ENCODE measurements around the gene CHST11.

DNA sequence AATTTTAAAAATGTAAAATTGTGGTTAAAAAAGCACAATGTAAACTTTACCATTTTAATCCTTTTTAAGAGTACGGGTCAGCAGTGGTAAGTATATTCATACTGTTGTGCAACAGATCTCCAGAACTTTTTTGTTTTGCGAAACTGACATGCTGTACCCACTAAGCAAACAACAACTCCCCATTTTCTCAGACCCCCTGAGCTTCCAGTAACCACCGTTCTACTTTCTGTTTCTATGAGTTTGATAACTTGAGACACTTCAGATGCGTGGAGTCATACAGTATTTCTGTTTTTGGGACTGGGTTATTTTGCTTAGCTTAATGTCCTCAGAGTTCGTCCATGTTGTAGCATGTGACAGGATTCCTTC, 38.0 kb downstream of the CHST11 start:
- TF ChIP-seq, protein P1, sequence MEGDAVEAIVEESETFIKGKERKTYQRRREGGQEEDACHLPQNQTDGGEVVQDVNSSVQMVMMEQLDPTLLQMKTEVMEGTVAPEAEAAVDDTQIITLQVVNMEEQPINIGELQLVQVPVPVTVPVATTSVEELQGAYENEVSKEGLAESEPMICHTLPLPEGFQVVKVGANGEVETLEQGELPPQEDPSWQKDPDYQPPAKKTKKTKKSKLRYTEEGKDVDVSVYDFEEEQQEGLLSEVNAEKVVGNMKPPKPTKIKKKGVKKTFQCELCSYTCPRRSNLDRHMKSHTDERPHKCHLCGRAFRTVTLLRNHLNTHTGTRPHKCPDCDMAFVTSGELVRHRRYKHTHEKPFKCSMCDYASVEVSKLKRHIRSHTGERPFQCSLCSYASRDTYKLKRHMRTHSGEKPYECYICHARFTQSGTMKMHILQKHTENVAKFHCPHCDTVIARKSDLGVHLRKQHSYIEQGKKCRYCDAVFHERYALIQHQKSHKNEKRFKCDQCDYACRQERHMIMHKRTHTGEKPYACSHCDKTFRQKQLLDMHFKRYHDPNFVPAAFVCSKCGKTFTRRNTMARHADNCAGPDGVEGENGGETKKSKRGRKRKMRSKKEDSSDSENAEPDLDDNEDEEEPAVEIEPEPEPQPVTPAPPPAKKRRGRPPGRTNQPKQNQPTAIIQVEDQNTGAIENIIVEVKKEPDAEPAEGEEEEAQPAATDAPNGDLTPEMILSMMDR (IDR thresholded peaks at IDR 0.05), result no peak
- TF ChIP-seq EZH2 (IDR thresholded peaks at IDR 0.05), result no peak
- TF ChIP-seq EZH2phosphoT487 (IDR thresholded peaks at IDR 0.05), result no peak

Data from neural progenitor cell (in vitro differentiated cells).